ENCODE results near the gene CTDSP1.

CTDSP1 gene

GRCh38 chr2:218434456-218434855, 34.8 kb downstream of the CTDSP1 start:
- Histone ChIP-seq H3K4me3 (ENCODE audit: low read length) (no peak overlapping the region), H3K9me3 (ENCODE audit: control insufficient read depth, low read depth, low read length) (no peaks in the 10 kb centered on the region), H3K27ac (ENCODE audit: low read length) (no peak overlapping the region), H3K4me1 (ENCODE audit: control insufficient read depth, low read depth, low read length) (no peaks in the 10 kb centered on the region), H3K9ac (ENCODE audit: low read length) (no peak overlapping the region), H3K36me3 (ENCODE audit: control insufficient read depth, low read depth, low read length) (no peaks in the 10 kb centered on the region), H3K27me3 (ENCODE audit: control insufficient read depth, insufficient read depth, low read length) (no peaks in the 10 kb centered on the region)

GRCh38 chr2:218435003-218435982, 35.6 kb downstream of the CTDSP1 start:
- Histone ChIP-seq H3K36me3 (ENCODE audit: control insufficient read depth, low read depth, low read length) (no peaks in the 10 kb centered on the region), H3K27ac (ENCODE audit: low read length) (no peak overlapping the region), H3K27me3 (ENCODE audit: control insufficient read depth, insufficient read depth, low read length) (no peaks in the 10 kb centered on the region), H3K9me3 (ENCODE audit: control insufficient read depth, low read depth, low read length) (no peaks in the 10 kb centered on the region), H3K4me1 (ENCODE audit: control insufficient read depth, low read depth, low read length) (no peaks in the 10 kb centered on the region), H3K9ac (ENCODE audit: low read length) (no peak overlapping the region), H3K4me3 (ENCODE audit: low read length) (no peak overlapping the region)

- Histone ChIP-seq H3K9me3 (ENCODE audit: control insufficient read depth, low read depth, low read length) (no peaks in the 10 kb centered on the region), H3K4me3 (ENCODE audit: low read length) (no peak overlapping the region), H3K27me3 (ENCODE audit: control insufficient read depth, insufficient read depth, low read length) (no peaks in the 10 kb centered on the region)
Observed at GRCh38 chr2:218436992-218437391, 37.3 kb downstream of the CTDSP1 start.

GRCh38 chr2:218437969-218438368, 38.3 kb downstream of the CTDSP1 start:
- H3K9me3 ChIP-seq (ENCODE audit: control insufficient read depth, low read depth, low read length): no peaks in the 10 kb centered on the region
- no peak overlapping the region for H3K4me3 ChIP-seq (ENCODE audit: low read length)
- no peak overlapping the region for H3K9ac ChIP-seq (ENCODE audit: low read length)
- no peaks in the 10 kb centered on the region for H3K4me1 ChIP-seq (ENCODE audit: control insufficient read depth, low read depth, low read length)
- no peaks in the 10 kb centered on the region for H3K36me3 ChIP-seq (ENCODE audit: control insufficient read depth, low read depth, low read length)
- no peak overlapping the region for H3K27ac ChIP-seq (ENCODE audit: low read length)
- H3K27me3 ChIP-seq (ENCODE audit: control insufficient read depth, insufficient read depth, low read length): no peaks in the 10 kb centered on the region

More at GRCh38 chr2:218436992-218437391, 37.3 kb downstream of the CTDSP1 start:
- no peaks in the 10 kb centered on the region for H3K36me3 ChIP-seq (ENCODE audit: control insufficient read depth, low read depth, low read length)
- H3K27ac ChIP-seq (ENCODE audit: low read length): no peak overlapping the region
- no peaks in the 10 kb centered on the region for H3K4me1 ChIP-seq (ENCODE audit: control insufficient read depth, low read depth, low read length)
- H3K9ac ChIP-seq (ENCODE audit: low read length): no peak overlapping the region

GRCh38 chr2:218438596-218438995, 38.9 kb downstream of the CTDSP1 start:
- Histone ChIP-seq H3K4me3 (ENCODE audit: low read length) (no peak overlapping the region), H3K36me3 (ENCODE audit: control insufficient read depth, low read depth, low read length) (no peaks in the 10 kb centered on the region), H3K9me3 (ENCODE audit: control insufficient read depth, low read depth, low read length) (no peaks in the 10 kb centered on the region), H3K27me3 (ENCODE audit: control insufficient read depth, insufficient read depth, low read length) (no peaks in the 10 kb centered on the region), H3K4me1 (ENCODE audit: control insufficient read depth, low read depth, low read length) (no peaks in the 10 kb centered on the region), H3K9ac (ENCODE audit: low read length) (no peak overlapping the region), H3K27ac (ENCODE audit: low read length) (no peak overlapping the region)

- H3K4me3 ChIP-seq (ENCODE audit: low read length): no peak overlapping the region
- H3K9me3 ChIP-seq (ENCODE audit: control insufficient read depth, low read depth, low read length): no peaks in the 10 kb centered on the region
- H3K27me3 ChIP-seq (ENCODE audit: control insufficient read depth, insufficient read depth, low read length): no peaks in the 10 kb centered on the region
- no peaks in the 10 kb centered on the region for H3K4me1 ChIP-seq (ENCODE audit: control insufficient read depth, low read depth, low read length)
- H3K27ac ChIP-seq (ENCODE audit: low read length): no peak overlapping the region
- H3K36me3 ChIP-seq (ENCODE audit: control insufficient read depth, low read depth, low read length): peaks cover 12% of the 10 kb centered on the region
- no peak overlapping the region for H3K9ac ChIP-seq (ENCODE audit: low read length)
Observed at GRCh38 chr2:218444692-218445357, 45.2 kb downstream of the CTDSP1 start.

GRCh38 chr2:218445602-218446001, 45.9 kb downstream of the CTDSP1 start:
- no peak overlapping the region for H3K4me3 ChIP-seq (ENCODE audit: low read length)
- H3K9ac ChIP-seq (ENCODE audit: low read length): no peak overlapping the region
- H3K27me3 ChIP-seq (ENCODE audit: control insufficient read depth, insufficient read depth, low read length): no peaks in the 10 kb centered on the region
- peaks cover 1% of the 10 kb centered on the region for H3K4me1 ChIP-seq (ENCODE audit: control insufficient read depth, low read depth, low read length)
- no peaks in the 10 kb centered on the region for H3K9me3 ChIP-seq (ENCODE audit: control insufficient read depth, low read depth, low read length)
- no peak overlapping the region for H3K27ac ChIP-seq (ENCODE audit: low read length)
- peaks cover 19% of the 10 kb centered on the region for H3K36me3 ChIP-seq (ENCODE audit: control insufficient read depth, low read depth, low read length)

- H3K4me3 ChIP-seq (ENCODE audit: low read length): no peak overlapping the region
- peaks cover 9% of the 10 kb centered on the region for H3K4me1 ChIP-seq (ENCODE audit: control insufficient read depth, low read depth, low read length)
- no peaks in the 10 kb centered on the region for H3K27me3 ChIP-seq (ENCODE audit: control insufficient read depth, insufficient read depth, low read length)
- no peaks in the 10 kb centered on the region for H3K9me3 ChIP-seq (ENCODE audit: control insufficient read depth, low read depth, low read length)
- H3K27ac ChIP-seq (ENCODE audit: low read length): no peak overlapping the region
- no peak overlapping the region for H3K9ac ChIP-seq (ENCODE audit: low read length)
- H3K36me3 ChIP-seq (ENCODE audit: control insufficient read depth, low read depth, low read length): peaks cover 21% of the 10 kb centered on the region
Observed at GRCh38 chr2:218446547-218446946, 46.9 kb downstream of the CTDSP1 start.

GRCh38 chr2:218447072-218447471, 47.4 kb downstream of the CTDSP1 start:
- no peak overlapping the region for H3K4me3 ChIP-seq (ENCODE audit: low read length)
- H3K9ac ChIP-seq (ENCODE audit: low read length): no peak overlapping the region
- peaks cover 21% of the 10 kb centered on the region for H3K36me3 ChIP-seq (ENCODE audit: control insufficient read depth, low read depth, low read length)
- H3K9me3 ChIP-seq (ENCODE audit: control insufficient read depth, low read depth, low read length): no peaks in the 10 kb centered on the region
- no peak overlapping the region for H3K27ac ChIP-seq (ENCODE audit: low read length)
- peaks cover 14% of the 10 kb centered on the region for H3K4me1 ChIP-seq (ENCODE audit: control insufficient read depth, low read depth, low read length)
- no peaks in the 10 kb centered on the region for H3K27me3 ChIP-seq (ENCODE audit: control insufficient read depth, insufficient read depth, low read length)

- Histone ChIP-seq H3K27ac (ENCODE audit: low read length) (no peak overlapping the region), H3K36me3 (ENCODE audit: control insufficient read depth, low read depth, low read length) (peaks cover 27% of the 10 kb centered on the region), H3K9ac (ENCODE audit: low read length) (no peak overlapping the region), H3K4me1 (ENCODE audit: control insufficient read depth, low read depth, low read length) (peaks cover 14% of the 10 kb centered on the region), H3K4me3 (ENCODE audit: low read length) (no peak overlapping the region), H3K9me3 (ENCODE audit: control insufficient read depth, low read depth, low read length) (no peaks in the 10 kb centered on the region), H3K27me3 (ENCODE audit: control insufficient read depth, insufficient read depth, low read length) (no peaks in the 10 kb centered on the region)
Observed at GRCh38 chr2:218448934-218449333, 49.3 kb downstream of the CTDSP1 start.

- Histone ChIP-seq H3K36me3 (ENCODE audit: control insufficient read depth, low read depth, low read length) (peaks cover 48% of the 10 kb centered on the region), H3K4me1 (ENCODE audit: control insufficient read depth, low read depth, low read length) (peaks cover 14% of the 10 kb centered on the region), H3K4me3 (ENCODE audit: low read length) (no peak overlapping the region), H3K9ac (ENCODE audit: low read length) (no peak overlapping the region), H3K27ac (ENCODE audit: low read length) (no peak overlapping the region), H3K27me3 (ENCODE audit: control insufficient read depth, insufficient read depth, low read length) (no peaks in the 10 kb centered on the region), H3K9me3 (ENCODE audit: control insufficient read depth, low read depth, low read length) (no peaks in the 10 kb centered on the region)
Observed at GRCh38 chr2:218452079-218452478, 52.4 kb downstream of the CTDSP1 start.
